ENCODE data around the gene VWA8. TPM values are rescaled to one million over a fixed set of nuclear protein-coding genes. Genes with fewer than 3 reads are reported as not detected.
A peak's percentile ranks its signal among the peaks of the same experiment; 100 is the strongest.
"Not testable (repeated sequence)": the region's sequence is repeated elsewhere in the genome, so short reads cannot be mapped to it uniquely, and the experiment has no call there.

Gene VWA8
- total RNA-seq, 1 donor from 2014 or later, result 19.6 TPM

DNA sequence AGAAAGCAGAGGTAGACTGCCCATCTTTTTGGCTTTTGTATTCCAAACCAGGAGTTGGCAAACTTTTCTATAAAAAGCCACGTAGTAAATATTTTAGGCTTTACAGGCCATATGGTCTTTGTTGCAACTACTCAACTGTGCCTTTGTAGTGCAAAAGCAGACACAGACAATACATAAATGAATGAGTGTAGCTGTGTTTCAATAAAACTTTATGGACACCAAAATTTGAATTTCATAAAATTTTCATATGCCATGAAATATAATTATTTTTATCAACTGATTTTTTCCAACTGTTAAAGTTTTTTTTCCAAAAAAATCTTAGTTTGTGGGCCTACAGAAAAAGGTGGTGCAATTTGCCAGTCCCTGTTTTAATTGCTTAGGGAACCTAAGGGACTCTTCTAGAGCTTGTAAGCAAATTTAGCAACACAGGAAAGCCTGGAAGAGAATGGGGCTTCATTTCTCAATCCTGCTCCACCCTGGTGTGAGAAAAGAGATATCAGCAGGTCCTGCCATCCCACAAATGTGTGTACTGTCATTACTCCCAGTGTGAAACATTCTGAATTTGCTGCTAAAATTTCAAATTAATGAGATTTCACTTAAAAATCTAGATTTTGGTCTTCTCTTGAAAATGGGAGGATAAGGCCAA, 309.4 kb downstream of the VWA8 start:
- TF ChIP-seq, protein P1, sequence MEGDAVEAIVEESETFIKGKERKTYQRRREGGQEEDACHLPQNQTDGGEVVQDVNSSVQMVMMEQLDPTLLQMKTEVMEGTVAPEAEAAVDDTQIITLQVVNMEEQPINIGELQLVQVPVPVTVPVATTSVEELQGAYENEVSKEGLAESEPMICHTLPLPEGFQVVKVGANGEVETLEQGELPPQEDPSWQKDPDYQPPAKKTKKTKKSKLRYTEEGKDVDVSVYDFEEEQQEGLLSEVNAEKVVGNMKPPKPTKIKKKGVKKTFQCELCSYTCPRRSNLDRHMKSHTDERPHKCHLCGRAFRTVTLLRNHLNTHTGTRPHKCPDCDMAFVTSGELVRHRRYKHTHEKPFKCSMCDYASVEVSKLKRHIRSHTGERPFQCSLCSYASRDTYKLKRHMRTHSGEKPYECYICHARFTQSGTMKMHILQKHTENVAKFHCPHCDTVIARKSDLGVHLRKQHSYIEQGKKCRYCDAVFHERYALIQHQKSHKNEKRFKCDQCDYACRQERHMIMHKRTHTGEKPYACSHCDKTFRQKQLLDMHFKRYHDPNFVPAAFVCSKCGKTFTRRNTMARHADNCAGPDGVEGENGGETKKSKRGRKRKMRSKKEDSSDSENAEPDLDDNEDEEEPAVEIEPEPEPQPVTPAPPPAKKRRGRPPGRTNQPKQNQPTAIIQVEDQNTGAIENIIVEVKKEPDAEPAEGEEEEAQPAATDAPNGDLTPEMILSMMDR (conservative IDR thresholded peaks at IDR 0.05), result no peak

DNA sequence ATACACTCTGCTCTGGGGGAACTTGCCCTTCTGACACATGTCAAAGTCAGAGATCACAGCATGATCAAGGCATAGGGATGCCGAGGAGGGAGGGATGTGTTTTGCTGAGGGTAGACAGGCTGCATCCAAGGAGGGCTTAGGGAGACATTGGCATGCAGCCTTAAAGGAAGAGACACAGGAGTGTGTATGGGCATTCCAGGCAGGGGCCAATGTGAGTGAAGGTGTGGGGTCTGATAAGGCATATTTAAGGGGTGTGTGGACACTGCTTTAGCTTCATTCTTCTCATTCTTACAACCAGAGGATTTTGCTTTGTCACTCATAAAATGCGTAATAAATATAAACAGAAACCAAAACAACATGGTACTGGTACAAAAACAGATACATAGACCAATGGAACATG, 310.2 kb downstream of the VWA8 start:
- no peak for DNase-seq (ENCODE audit: extremely low spot score, unreplicated experiment)
- Mint-ChIP-seq H3K36me3 (peaks cover 4% of the 10 kb centered on the region), H3K4me3 (no peak overlapping the region), H3K27me3 (no peaks in the 10 kb centered on the region), H3K4me1 (ENCODE audit: unreplicated experiment) (peaks cover 15% of the 10 kb centered on the region), H3K9me3 (no peaks in the 10 kb centered on the region), H3K27ac (peak overlapping the region; percentile 31)
- TF ChIP-seq, protein P1 (conservative IDR thresholded peaks at IDR 0.05), result no peak

More for the DNA sequence above, 309.4 kb downstream of the VWA8 start:
- Mint-ChIP-seq H3K36me3 (peaks cover 4% of the 10 kb centered on the region), H3K27me3 (no peaks in the 10 kb centered on the region), H3K4me1 (ENCODE audit: unreplicated experiment) (peaks cover 15% of the 10 kb centered on the region), H3K9me3 (no peaks in the 10 kb centered on the region), H3K27ac (no peak overlapping the region), H3K4me3 (no peak overlapping the region)
- DNase-seq (ENCODE audit: extremely low spot score, unreplicated experiment), result no peak

DNA sequence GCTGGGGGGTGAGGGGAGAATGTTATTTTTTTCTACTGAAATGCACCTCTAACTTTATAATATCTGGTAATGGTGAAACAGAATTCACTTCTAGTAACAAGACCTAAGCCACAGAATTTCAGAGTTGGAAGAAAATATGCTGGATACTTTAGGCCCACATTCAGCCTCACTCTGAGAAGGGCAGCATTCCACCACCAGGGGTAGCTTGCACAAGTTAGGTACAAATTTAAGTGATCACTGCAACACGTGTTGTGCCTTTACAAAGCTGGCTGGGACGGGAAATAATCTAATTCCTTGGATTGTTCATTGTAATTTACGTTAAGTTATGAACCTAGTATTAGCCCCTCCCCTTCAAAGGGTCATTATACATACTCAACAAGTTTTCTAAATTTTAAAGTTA, 311.2 kb downstream of the VWA8 start:
- Mint-ChIP-seq H3K4me1 (ENCODE audit: unreplicated experiment) (peaks cover 20% of the 10 kb centered on the region), H3K4me3 (no peak overlapping the region), H3K27me3 (no peaks in the 10 kb centered on the region), H3K36me3 (peaks cover 4% of the 10 kb centered on the region), H3K27ac (no peak overlapping the region), H3K9me3 (no peaks in the 10 kb centered on the region)
- TF ChIP-seq, protein P1 (conservative IDR thresholded peaks at IDR 0.05), result peak; percentile 72
- no peak for DNase-seq (ENCODE audit: extremely low spot score, unreplicated experiment)

DNA sequence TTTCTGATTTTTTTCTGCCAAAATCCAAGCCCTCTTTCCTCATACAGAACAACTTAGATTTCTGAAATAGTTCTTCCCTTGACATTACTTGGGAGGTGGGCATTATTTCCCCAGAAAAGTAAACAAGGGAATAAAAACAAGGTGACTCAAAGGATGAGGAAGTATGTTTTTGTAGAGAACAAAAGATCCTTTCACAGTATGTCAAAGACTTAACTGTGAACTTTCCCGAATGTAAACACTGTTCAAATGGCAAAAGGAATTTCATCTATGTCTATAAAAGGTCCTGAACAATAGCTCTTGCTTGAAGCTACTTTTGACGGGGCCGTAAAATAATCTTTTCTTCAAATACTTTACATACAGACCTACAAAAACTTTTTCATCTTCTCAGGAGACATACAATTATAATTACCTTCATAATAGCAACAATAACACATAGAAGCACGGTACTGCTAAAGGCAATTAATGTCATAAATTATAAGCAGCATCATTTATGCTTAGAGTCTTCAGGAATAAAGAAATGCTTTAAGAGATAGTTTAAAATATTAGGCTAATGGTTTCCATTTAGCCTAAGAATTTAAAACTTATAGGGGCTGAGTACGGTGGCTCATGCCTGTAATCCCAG, 312.5 kb downstream of the VWA8 start:
- Mint-ChIP-seq H3K9me3 (no peaks in the 10 kb centered on the region), H3K27ac (peak overlapping the region; percentile 80), H3K4me1 (ENCODE audit: unreplicated experiment) (peaks cover 20% of the 10 kb centered on the region), H3K4me3 (peak overlapping the region; percentile 8), H3K27me3 (no peaks in the 10 kb centered on the region), H3K36me3 (no peaks in the 10 kb centered on the region)
- TF ChIP-seq, protein P1 (conservative IDR thresholded peaks at IDR 0.05), result no peak
- DNase-seq (ENCODE audit: extremely low spot score, unreplicated experiment), result no peak

DNA sequence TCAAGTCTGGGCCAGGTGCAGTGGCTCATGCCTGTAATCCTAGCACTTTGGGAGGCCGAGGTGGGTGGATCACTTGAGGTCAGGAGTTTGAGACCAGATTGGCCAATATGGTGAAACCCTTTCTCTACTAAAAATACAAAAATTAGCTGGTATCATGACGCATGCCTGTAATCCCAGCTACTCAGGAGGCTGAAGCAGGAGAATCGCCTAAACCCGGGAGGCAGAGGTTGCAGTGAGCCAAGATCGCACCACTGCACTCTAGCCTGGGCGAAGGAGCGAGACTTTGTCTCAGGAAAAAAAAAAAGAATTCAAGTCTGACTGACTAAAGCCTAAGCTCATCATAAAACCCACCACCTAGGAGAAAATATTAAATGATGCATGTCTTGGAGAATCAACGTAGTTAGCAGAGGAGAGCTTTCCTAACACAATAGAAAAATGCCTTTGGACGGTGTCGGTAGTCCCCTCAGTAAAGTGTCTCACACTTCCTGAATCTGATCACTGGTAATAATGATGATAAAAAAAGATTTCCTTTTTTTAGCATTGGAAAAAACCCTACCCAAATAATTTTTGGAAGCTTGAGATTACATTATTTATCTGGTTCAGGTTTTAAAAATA, 313.1 kb downstream of the VWA8 start:
- H3K4me3 Mint-ChIP-seq; H3K36me3 Mint-ChIP-seq; H3K9me3 Mint-ChIP-seq; DNase-seq (ENCODE audit: extremely low spot score, unreplicated experiment); H3K27me3 Mint-ChIP-seq: not testable (repeated sequence)
- peaks cover 20% of the 10 kb centered on the region for H3K4me1 Mint-ChIP-seq (ENCODE audit: unreplicated experiment)
- peak overlapping the region; percentile 80 for H3K27ac Mint-ChIP-seq

DNA sequence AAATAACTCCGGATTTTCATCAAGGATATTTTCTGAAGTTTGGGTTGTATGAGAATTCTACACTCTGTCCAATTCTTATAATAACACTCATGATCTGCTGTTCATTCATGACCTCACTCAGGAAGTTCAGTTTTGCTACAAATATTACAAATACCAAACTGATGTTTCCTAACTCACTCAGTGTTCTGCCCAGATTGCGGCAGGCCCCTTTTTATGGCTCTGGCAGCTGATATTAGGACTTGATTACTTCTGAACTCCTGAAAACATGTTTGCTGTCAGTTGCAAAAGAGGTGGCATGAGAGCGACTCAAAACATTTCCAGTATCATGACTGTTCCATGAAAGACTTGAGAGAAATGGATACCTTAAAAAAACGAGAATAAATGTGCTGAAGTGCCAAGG, 315.6 kb downstream of the VWA8 start:
- TF ChIP-seq, protein P1 (conservative IDR thresholded peaks at IDR 0.05), result no peak
- H3K27ac Mint-ChIP-seq, result no peak overlapping the region
- no peak overlapping the region for H3K4me3 Mint-ChIP-seq
- no peak for DNase-seq (ENCODE audit: extremely low spot score, unreplicated experiment)
- peaks cover 25% of the 10 kb centered on the region for H3K4me1 Mint-ChIP-seq (ENCODE audit: unreplicated experiment)
- H3K27me3 Mint-ChIP-seq, result no peaks in the 10 kb centered on the region
- no peaks in the 10 kb centered on the region for H3K36me3 Mint-ChIP-seq
- no peaks in the 10 kb centered on the region for H3K9me3 Mint-ChIP-seq

Measured in type B pancreatic cell (in vitro differentiated cells).